Upper lobe of left lung (tissue), 6 donors: ENCODE measurements around the gene GPX5. TPM values are rescaled to one million over a fixed set of nuclear protein-coding genes. Genes with fewer than 3 reads are reported as not detected.

ENCODE experiments used
- ATAC-seq, 2 donors: fragments of 200-7000 bp; cut with Tn5 transposase; one replicate each; pipeline ENCODE4 v1.9.1; 2022; ENCODE audit warnings: mild to moderate bottlenecking in 2 of 2, moderate library complexity in 2 of 2; ENCODE audit not compliant: low FRiP score in 2 of 2
- DNase-seq, 2 donors: peaks; one replicate each; pipeline ENCODE4 v3.0.0-alpha.2; 2019 to 2020
- H3K27ac ChIP-seq, 4 donors: fragments of 200-600 bp; sonication (generic); one replicate each; pipeline ENCODE4 v1.5.1; 2016 to 2019
- H3K27me3 ChIP-seq, 4 donors: fragments of 200-600 bp; sonication (generic); one replicate each; pipeline ENCODE4 v1.5.1; 2017 to 2019
- H3K36me3 ChIP-seq, 4 donors: fragments of 200-600 bp; sonication (generic); one replicate each; pipeline ENCODE4 v1.5.1; 2016 to 2019
- H3K4me1 ChIP-seq, 4 donors: fragments of 200-600 bp; sonication (generic); one replicate each; pipeline ENCODE4 v1.5.1; 2018 to 2019
- H3K4me3 ChIP-seq, 4 donors: fragments of 200-600 bp; sonication (generic); one replicate each; pipeline ENCODE4 v1.5.1; 2017 to 2019; ENCODE audit warnings: mild to moderate bottlenecking in 2 of 4, moderate library complexity in 1 of 4
- H3K9me3 ChIP-seq, 4 donors: fragments of 200-600 bp; sonication (generic); one replicate each; pipeline ENCODE4 v1.5.1; 2018 to 2019
- CTCF ChIP-seq, 6 experiments: fragments of 450-650 bp in 4 of 6; fragments of 200-600 bp in 2 of 6; sonication (generic) in 2 of 6; IDR thresholded peaks; one replicate each; pipeline ENCODE4 v1.5.1; 2016 to 2019; ENCODE audit warnings: antibody characterized with exemption in 6 of 6
- EP300 ChIP-seq, 4 donors: sonication (generic); formaldehyde crosslinking; IDR thresholded peaks; one replicate each; pipeline ENCODE4 v1.5.1; 2017; ENCODE audit warnings: antibody characterized with exemption in 4 of 4, control low read depth in 2 of 4
- POLR2A ChIP-seq, 4 donors: fragments of 450-650 bp; IDR thresholded peaks; one replicate each; pipeline ENCODE4 v1.5.1; 2016 to 2017; ENCODE audit warnings: antibody characterized with exemption in 4 of 4, mild to moderate bottlenecking in 2 of 4
- POLR2AphosphoS5 ChIP-seq, 2 donors: sonication (generic); formaldehyde crosslinking; IDR thresholded peaks; one replicate each; pipeline ENCODE4 v1.5.1; 2017; ENCODE audit warnings: antibody characterized with exemption in 2 of 2
- WGBS, 2 donors: methylation state at CpG; one replicate each; pipeline ENCODE4 v1.1.5; 2017 to 2018; 5-methylcytosine and 5-hydroxymethylcytosine counted together
- total RNA-seq, 6 donors: library from RNA; depleted of rRNA in 4 of 6; stranded (reverse); fragments of >200 nt in 4 of 6; gene quantifications; one replicate each; pipeline versions ENCODE4 v1.1.0 to v1.2.1, GENCODE V29; 2016 to 2021
- donor health status: DM: no; HTN: no; CAD: no; lungs with moderate emphysema.
- donor health status: DM: no; HTN: yes; CAD: no; lungs with severe emphysema.

GPX5 gene
- total RNA-seq, 6 donors from 2014 or later: not detected

GRCh38 chr6:28569748-28570147, 44.1 kb downstream of the GPX5 start:
- Histone ChIP-seq H3K27me3 (no peaks in the 10 kb centered on the region), H3K9me3 (no peaks in the 10 kb centered on the region), H3K4me1 (no peaks in the 10 kb centered on the region), H3K4me3 (no peak overlapping the region), H3K36me3 (no peaks in the 10 kb centered on the region), H3K27ac (no peak overlapping the region)
- no peak for ATAC-seq
- 66 to 70% methylated on average over 2 of the region's 2 CpGs for WGBS, 2 donors
- DNase-seq: no peak
- no peak for TF ChIP-seq POLR2AphosphoS5 (IDR thresholded peaks at IDR 0.05)
- no peak for TF ChIP-seq CTCF (IDR thresholded peaks at IDR 0.05)
- no peak for TF ChIP-seq EP300 (IDR thresholded peaks at IDR 0.05)
- TF ChIP-seq POLR2A (IDR thresholded peaks at IDR 0.05): no peak

- Histone ChIP-seq H3K4me3 (no peak overlapping the region), H3K27ac (no peak overlapping the region), H3K36me3 (no peaks in the 10 kb centered on the region), H3K9me3 (no peaks in the 10 kb centered on the region), H3K4me1 (no peaks in the 10 kb centered on the region), H3K27me3 (no peaks in the 10 kb centered on the region)
- TF ChIP-seq POLR2A (IDR thresholded peaks at IDR 0.05) (no peak), CTCF (IDR thresholded peaks at IDR 0.05) (no peak), EP300 (IDR thresholded peaks at IDR 0.05) (no peak), POLR2AphosphoS5 (IDR thresholded peaks at IDR 0.05) (no peak)
- DNase-seq (no peak), ATAC-seq (no peak)
These were observed 54.8 kb downstream of the GPX5 start for GRCh38 chr6:28580475-28580874.

- TF ChIP-seq CTCF (IDR thresholded peaks at IDR 0.05) (no peak), POLR2A (IDR thresholded peaks at IDR 0.05) (no peak), EP300 (IDR thresholded peaks at IDR 0.05) (no peak), POLR2AphosphoS5 (IDR thresholded peaks at IDR 0.05) (no peak)
- no peak overlapping the region for H3K27ac ChIP-seq
- H3K4me3 ChIP-seq: no peak overlapping the region
- DNase-seq (no peak), ATAC-seq (no peak)
- WGBS, 2 donors: 84 to 89% methylated on average over 2 of the region's 2 CpGs
- H3K4me1 ChIP-seq: peaks cover 0 to 9% (median 0%) of the 10 kb centered on the region in 4 donors
- H3K36me3 ChIP-seq: no peaks in the 10 kb centered on the region
- H3K9me3 ChIP-seq: no peaks in the 10 kb centered on the region
- H3K27me3 ChIP-seq: peaks cover 0 to 3% (median 0%) of the 10 kb centered on the region in 4 donors
These were observed 57.8 kb downstream of the GPX5 start for GRCh38 chr6:28583463-28583862.

Other genes starting within 250 kb of the GPX5 start
- gene PGBD1, start 244.3 kb upstream of the GPX5 start, total RNA-seq: 1 to 10 TPM; 3.1 to 8.3 (median 4.1) TPM
- gene ZSCAN31, start 189.7 kb upstream of the GPX5 start, total RNA-seq: 10 to 100 TPM; 11.5 to 33.5 (median 18.6) TPM
- 10 to 100 TPM in 1 of 6 donors, 1 to 10 TPM in 5; 2.6 to 10.5 (median 5.6) TPM for gene ZKSCAN3, start 175.9 kb upstream of the GPX5 start, total RNA-seq
- 10 to 100 TPM in 1 of 6 donors, 1 to 10 TPM in 5; 2.6 to 10.5 (median 5.3) TPM for gene ZSCAN12, start 126.1 kb upstream of the GPX5 start, total RNA-seq
- gene ZSCAN23, start 82.4 kb upstream of the GPX5 start, total RNA-seq: 1 to 10 TPM in 4 of 6 donors, under 1 TPM in 2; 0.91 to 6.3 (median 1.6) TPM
- gene GPX6, start 10.1 kb upstream of the GPX5 start, total RNA-seq: not detected